Esophagus (tissue), 2 donors: ENCODE measurements around the gene MIPOL1. TPM values are rescaled to one million over a fixed set of nuclear protein-coding genes. Genes with fewer than 3 reads are reported as not detected.

Experiments
- H3K27ac ChIP-seq, 2 donors: one replicate each; pipeline ENCODE4 v1.5.1; 2013; ENCODE audit warnings: low read depth in 2 of 2, mild to moderate bottlenecking in 2 of 2, inconsistent platforms in 1 of 2, low read length in 1 of 2, moderate library complexity in 1 of 2
- H3K27me3 ChIP-seq, 2 donors: one replicate each; pipeline ENCODE4 v1.6.1; 2013; ENCODE audit warnings: low read length in 2 of 2, control low read depth in 1 of 2, mild to moderate bottlenecking in 1 of 2; ENCODE audit not compliant: insufficient read depth in 2 of 2, control insufficient read depth in 1 of 2
- H3K36me3 ChIP-seq, 2 donors: one replicate each; pipeline ENCODE4 v1.6.1; 2013; ENCODE audit warnings: low read length in 1 of 2; ENCODE audit not compliant: control insufficient read depth in 2 of 2, insufficient read depth in 2 of 2
- H3K4me1 ChIP-seq, 2 donors: one replicate each; pipeline ENCODE4 v1.6.1; 2013; ENCODE audit warnings: low read length in 1 of 2; ENCODE audit not compliant: control insufficient read depth in 2 of 2, insufficient read depth in 2 of 2
- H3K4me3 ChIP-seq, 2 donors: one replicate each; pipeline ENCODE4 v1.5.1; 2013; ENCODE audit warnings: low read length in 2 of 2, mild to moderate bottlenecking in 2 of 2, low read depth in 1 of 2, moderate library complexity in 1 of 2
- H3K9me3 ChIP-seq, 2 donors: one replicate each; pipeline ENCODE4 v1.6.1; 2013; ENCODE audit warnings: mild to moderate bottlenecking in 2 of 2, low read depth in 1 of 2, low read length in 1 of 2, moderate library complexity in 1 of 2; ENCODE audit not compliant: control insufficient read depth in 2 of 2, insufficient read depth in 1 of 2
- WGBS, 2 donors: extraction: QIAGEN DNeasy Blood & Tissue Kit; methylation state at CpG; one replicate each; pipeline ENCODE4 v1.1.7; 2013; 5-methylcytosine and 5-hydroxymethylcytosine counted together
- polyA plus RNA-seq, 2 donors: library from polyadenylated mRNA; stranded (reverse); fragments of 200-250 nt; gene quantifications; one replicate each; pipeline ENCODE4 v1.2.3, GENCODE V29; 2013
- donor health status: healthy with polysubstance abuse.
- donor health status: Bipolar disorder and iron deficiency.

Gene MIPOL1
- polyA plus RNA-seq, 2 donors: 1.5 to 2.2 TPM

DNA sequence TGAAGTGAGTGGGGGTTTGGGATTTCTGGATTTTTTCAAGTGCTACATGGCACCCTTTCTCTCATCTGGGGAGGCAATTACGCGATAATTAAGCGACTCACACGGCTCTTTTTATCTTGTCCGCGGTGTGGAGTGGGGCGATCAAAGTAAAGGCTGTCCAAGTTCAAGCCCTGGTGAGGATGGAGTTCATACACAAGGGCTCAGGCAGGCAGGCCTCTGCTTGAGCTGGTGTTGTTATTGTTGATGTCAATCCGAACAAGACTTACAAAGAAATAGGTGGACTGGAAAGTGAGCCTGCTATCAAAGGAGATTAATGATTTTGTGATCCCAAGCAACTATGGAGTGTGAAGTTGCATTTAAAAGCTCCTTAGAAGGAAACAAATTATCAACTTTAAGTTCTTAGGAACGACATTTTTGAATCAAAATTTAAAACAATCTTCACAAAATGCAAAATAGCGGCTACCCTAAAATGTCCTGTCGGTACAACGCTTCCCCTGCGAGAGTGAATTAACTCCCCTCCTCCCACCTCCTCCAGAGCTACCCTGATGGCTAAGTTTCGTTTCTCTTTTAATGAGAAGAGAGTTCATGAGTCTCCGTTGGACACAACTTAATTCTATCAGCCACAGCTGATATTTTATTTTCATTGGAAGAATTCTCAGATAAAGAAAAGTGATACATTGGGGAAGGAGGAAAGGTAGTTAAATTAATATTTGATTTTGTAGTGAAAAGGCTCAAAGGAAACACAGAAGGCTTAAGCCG, 391.4 kb downstream of the MIPOL1 start:
- Histone ChIP-seq H3K36me3 (peaks cover 0 to 2% of the 10 kb centered on the region in 2 donors), H3K4me3 (peak overlapping the region; percentile 24 to 48), H3K4me1 (no peaks in the 10 kb centered on the region), H3K27me3 (no peaks in the 10 kb centered on the region), H3K9me3 (no peaks in the 10 kb centered on the region), H3K27ac (peak overlapping the region; percentile 83 to 89)
- 9 to 13% methylated on average over 16 of the region's 16 CpGs for WGBS, 2 donors

DNA sequence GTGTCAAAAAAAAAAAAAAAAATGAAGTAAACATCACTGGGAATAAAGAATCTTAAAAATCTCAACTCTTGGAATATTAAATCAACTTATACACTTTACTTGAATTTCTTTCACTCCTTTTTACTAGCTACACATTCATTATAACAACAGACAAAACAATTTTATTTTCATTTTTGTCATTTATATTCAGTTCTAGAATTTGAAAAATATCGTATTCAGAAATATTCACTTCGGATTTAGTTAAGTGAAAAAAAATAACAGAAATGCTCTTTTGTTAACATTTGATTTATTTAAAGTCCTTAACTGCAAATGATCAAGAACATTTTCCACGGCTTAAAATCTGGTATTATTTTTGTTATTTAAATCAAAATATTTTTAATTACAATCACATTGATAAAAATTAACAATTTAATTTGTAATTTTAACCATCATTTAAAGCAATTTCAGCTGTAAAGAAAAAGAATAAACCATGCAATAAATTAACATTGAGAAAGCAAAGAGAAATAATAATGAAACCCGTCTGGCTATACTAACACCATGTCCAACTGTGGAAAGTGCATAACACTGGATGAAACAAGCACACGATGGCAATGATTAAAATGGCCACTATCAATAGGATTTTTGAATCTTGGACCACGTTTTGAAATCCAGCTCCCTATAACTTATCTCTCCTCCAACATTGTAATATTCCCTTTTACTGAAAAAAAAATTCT, 392.1 kb downstream of the MIPOL1 start:
- peaks cover 0 to 2% of the 10 kb centered on the region in 2 donors for H3K36me3 ChIP-seq
- no peaks in the 10 kb centered on the region for H3K4me1 ChIP-seq
- no peak overlapping the region for H3K27ac ChIP-seq
- H3K27me3 ChIP-seq: no peaks in the 10 kb centered on the region
- 11 to 20% methylated on average over 6 of the region's 6 CpGs for WGBS, 2 donors
- H3K4me3 ChIP-seq: peak overlapping the region in 1 of 2 donors; percentile 79
- H3K9me3 ChIP-seq: no peaks in the 10 kb centered on the region

GRCh38 chr14:37590428-37591139, 392.8 kb downstream of the MIPOL1 start:
- no peaks in the 10 kb centered on the region for H3K27me3 ChIP-seq
- H3K27ac ChIP-seq: peak overlapping the region in 1 of 2 donors; percentile 17
- peaks cover 0 to 2% of the 10 kb centered on the region in 2 donors for H3K36me3 ChIP-seq
- peak overlapping the region; percentile 26 to 79 for H3K4me3 ChIP-seq
- no peaks in the 10 kb centered on the region for H3K9me3 ChIP-seq
- H3K4me1 ChIP-seq: no peaks in the 10 kb centered on the region
- WGBS, 2 donors: 15 to 21% methylated on average over 4 of the region's 4 CpGs

DNA sequence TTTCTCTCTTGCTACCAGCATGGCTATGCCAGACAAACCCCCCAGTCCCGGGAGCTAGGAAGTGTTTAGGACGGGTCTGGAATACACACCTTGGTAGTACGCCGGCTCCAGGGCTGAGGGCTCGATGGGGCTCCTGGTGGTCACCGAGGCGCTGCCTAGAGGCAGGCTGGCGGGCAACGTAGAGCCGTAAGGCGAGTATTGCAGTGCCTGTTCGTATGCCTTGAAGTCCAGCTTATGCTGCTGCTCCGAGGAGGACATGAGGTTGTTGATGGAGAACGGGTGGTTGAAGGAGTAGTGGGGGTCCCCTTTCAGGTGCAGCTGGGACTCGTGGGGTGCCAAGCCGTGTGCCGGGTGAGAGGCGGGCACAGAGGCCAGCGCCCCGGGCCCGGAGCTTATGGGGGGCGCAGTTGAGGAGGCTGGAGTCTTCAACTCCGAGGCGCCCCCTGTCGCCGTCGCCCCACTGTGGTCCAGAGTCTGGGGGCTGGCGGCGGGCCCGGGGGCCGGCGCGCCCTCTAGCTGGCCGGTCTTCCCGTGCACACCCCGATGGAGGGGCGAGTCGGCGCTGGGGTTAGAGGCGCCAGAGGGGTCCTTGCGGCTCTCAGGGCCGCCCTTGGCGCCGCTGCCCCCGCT, 393.7 kb downstream of the MIPOL1 start:
- H3K27ac ChIP-seq: peak overlapping the region; percentile 78 to 80
- H3K27me3 ChIP-seq: no peaks in the 10 kb centered on the region
- no peaks in the 10 kb centered on the region for H3K9me3 ChIP-seq
- H3K36me3 ChIP-seq: peaks cover 0 to 2% of the 10 kb centered on the region in 2 donors
- peak overlapping the region; percentile 50 to 79 for H3K4me3 ChIP-seq
- WGBS, 2 donors: 4 to 5% methylated on average over 36 to 45 of the region's 45 CpGs
- no peaks in the 10 kb centered on the region for H3K4me1 ChIP-seq

DNA sequence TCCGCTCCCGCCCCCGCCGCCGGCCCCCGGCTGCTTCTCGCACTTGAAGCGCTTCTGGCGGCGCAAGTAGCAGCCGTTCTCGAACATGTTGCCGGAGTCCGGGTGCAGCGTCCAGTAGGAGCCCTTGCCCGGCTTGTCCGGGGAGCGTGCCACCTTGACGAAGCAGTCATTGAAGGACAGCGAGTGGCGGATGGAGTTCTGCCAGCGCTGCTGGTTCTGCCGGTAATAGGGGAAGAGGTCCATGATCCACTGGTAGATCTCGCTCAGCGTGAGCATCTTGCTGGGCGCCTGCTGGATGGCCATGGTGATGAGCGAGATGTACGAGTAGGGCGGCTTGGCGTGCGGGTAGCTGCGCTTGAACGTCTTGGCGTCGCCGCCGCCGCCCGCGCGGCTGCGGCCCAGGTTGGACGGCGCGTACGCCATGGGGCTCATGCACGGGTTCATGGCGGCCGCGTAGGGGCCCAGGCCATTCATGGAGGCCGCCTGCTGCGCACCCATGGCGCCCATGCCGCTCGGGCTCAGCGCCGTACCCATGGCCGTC, 394.3 kb downstream of the MIPOL1 start:
- no peaks in the 10 kb centered on the region for H3K9me3 ChIP-seq
- peak overlapping the region; percentile 50 to 79 for H3K4me3 ChIP-seq
- peak overlapping the region; percentile 78 to 80 for H3K27ac ChIP-seq
- H3K36me3 ChIP-seq: peaks cover 0 to 2% of the 10 kb centered on the region in 2 donors
- 5 to 7% methylated on average over 58 of the region's 58 CpGs for WGBS, 2 donors
- no peaks in the 10 kb centered on the region for H3K4me1 ChIP-seq
- H3K27me3 ChIP-seq: no peaks in the 10 kb centered on the region

DNA sequence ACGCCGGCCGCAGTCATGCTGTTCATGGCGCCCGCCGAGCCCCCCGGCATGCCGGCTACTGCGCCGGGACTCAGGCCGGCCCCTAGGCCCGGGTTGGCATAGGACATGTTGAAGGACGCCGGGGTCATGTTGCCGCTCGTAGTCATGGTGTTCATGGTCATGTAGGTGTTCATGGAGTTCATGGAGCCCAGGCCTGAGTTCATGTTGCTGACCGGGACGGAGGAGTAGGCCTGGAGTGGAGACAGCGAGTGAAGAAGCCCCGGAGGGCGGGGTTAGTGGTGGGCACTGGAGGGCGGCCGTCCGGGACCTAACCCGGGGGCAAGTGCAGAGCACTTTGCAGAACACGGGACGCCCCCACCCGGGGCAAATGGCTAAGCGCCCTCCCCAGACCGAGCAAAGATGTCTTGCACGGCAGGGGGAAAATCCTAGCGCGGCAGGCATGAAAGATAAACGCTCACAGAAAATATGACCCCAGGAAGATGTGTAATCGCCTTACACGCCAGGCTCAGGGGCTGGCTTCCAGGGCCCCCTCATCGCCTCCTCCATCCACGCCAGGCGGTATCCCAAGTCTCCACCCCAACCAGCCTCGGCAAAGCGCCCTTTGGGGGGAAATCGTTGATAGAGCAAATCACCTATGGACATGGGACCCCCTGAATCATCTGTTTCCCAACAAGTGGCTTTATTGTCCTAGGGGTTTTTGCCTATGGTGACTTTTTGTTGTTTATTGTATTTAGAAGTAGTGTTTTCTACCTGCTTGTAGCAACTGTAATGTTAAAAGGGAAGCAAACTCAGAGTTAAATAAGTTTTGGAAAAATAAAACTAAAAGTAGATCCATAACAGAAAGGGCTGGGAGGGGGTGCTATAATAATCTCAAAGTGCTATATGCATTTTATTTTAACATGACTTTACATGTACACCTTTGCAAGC, 395.0 kb downstream of the MIPOL1 start:
- Histone ChIP-seq H3K4me3 (peak overlapping the region; percentile 50 to 79), H3K27me3 (no peaks in the 10 kb centered on the region), H3K36me3 (peaks cover 0 to 2% of the 10 kb centered on the region in 2 donors), H3K27ac (peak overlapping the region; percentile 78 to 80), H3K9me3 (no peaks in the 10 kb centered on the region), H3K4me1 (no peaks in the 10 kb centered on the region)
- 6 to 8% methylated on average over 42 of the region's 42 CpGs for WGBS, 2 donors

DNA sequence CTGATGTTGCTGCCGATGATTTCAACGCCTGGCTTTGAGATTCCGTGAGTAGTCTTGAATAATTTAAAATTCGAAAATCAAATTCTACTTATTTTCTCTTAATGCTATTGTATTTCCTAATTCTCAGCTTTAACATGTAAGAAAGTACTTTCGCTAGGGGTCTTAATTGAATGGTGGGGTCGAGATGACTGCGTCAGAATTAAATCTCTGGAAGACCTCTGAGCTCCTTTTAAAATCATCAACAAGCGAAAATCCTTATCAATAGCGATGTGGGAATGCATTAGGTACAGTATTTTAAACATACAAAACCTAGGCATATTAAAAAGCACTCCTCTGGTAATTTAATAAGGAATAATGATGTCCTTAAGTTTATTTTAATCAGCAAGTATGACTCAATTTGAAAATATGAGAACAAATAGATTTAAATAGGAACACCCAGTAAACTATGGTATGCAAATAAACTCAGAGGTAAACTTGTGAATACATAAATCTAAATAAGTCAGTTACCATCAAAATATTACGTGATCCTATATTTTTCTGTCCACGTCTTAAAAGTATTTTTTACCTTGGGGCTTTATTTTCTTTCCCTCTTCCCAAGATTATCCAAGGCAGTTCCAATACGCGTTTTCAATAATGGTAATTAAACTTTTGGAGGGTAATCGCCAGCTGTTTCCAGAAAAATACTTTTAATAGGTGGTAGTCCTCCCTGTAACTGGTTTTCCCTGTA, 395.9 kb downstream of the MIPOL1 start:
- H3K27ac ChIP-seq: peak overlapping the region; percentile 96 to 97
- 9 to 13% methylated on average over 14 of the region's 14 CpGs for WGBS, 2 donors

More for the DNA sequence above, 395.9 kb downstream of the MIPOL1 start:
- H3K9me3 ChIP-seq: no peaks in the 10 kb centered on the region
- peaks cover 0 to 1% of the 10 kb centered on the region in 2 donors for H3K4me1 ChIP-seq
- no peaks in the 10 kb centered on the region for H3K36me3 ChIP-seq
- H3K27me3 ChIP-seq: no peaks in the 10 kb centered on the region
- peak overlapping the region; percentile 73 to 79 for H3K4me3 ChIP-seq
